GM19193 (cell line): ENCODE data around the gene MATK.

Source experiments
- POLR2A ChIP-seq: IDR thresholded peaks from 4 replicates; pipeline ENCODE4 v1.6.1; 2011; ENCODE audit not compliant: insufficient read depth, insufficient read length; ENCODE audit errors: extremely low read depth

Gene MATK, protein sequence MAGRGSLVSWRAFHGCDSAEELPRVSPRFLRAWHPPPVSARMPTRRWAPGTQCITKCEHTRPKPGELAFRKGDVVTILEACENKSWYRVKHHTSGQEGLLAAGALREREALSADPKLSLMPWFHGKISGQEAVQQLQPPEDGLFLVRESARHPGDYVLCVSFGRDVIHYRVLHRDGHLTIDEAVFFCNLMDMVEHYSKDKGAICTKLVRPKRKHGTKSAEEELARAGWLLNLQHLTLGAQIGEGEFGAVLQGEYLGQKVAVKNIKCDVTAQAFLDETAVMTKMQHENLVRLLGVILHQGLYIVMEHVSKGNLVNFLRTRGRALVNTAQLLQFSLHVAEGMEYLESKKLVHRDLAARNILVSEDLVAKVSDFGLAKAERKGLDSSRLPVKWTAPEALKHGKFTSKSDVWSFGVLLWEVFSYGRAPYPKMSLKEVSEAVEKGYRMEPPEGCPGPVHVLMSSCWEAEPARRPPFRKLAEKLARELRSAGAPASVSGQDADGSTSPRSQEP

DNA sequence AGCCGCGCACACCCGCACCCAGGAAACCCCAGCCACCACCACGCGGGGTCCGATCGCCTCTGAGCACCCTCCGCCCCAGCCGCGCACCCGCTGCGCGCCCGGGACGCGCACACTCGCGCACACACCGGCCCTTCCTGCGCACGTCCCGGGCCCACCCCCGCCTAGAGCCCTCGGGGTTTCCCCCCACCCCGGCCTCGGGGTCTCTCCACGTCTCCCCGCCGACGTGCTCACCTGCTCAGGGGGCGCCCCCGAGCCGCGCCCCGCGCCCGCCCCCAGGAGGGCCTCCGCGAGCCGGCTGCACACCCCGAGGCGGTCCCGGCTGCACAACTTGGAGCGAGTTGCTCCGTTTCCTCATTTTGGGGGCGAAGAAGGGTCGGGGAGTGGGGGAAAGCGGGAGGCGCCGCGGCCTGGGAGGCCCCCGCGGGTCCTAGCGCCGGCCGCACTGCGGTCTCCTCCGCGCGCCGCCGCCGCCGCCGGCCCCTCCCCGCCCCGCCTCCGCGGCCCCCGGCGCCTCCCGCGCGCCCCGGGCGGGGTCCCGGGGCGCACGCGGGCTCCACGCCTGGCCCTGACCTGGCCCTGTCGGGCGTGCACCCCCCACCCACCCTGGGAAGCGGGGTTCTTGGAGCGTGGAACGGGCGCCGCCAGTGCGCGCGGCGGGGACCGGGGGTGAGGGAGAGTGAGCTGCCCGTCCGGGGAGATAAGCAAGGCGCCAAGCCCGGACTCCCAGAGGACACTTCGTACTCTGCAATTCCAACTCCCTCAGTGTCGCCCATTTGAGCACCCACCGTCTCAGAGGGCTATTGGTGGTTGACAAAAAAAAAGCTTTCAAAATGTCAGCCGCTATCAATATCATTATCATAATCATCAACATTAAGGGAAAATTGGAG lies at the start of gene MATK:
TSS of gene MATK (minus strand) at position 444 of the 887 bp plus-strand sequence. CDS start 1,246 bp downstream, outside the sequence.
- TF ChIP-seq POLR2A = no peak

DNA sequence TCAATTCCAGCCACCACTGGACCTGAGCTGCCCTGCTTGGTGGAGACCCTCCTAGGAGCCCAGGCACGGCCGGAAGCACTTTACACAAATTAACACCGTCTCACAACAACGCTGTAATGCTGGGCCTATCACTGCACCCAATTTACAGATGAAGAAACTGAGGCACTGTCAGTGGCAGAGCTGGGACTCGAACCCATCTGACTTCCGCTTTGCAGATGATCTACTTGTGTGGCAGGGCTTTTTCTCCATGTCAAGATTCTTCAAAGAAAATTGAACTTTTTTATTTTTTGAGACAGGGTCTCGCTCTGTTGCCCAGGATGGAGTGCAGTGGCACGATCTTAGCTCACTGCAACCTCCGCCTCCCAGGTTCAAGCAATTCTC lies 48.9 kb upstream of the MATK start:
- no peak for TF ChIP-seq POLR2A

DNA sequence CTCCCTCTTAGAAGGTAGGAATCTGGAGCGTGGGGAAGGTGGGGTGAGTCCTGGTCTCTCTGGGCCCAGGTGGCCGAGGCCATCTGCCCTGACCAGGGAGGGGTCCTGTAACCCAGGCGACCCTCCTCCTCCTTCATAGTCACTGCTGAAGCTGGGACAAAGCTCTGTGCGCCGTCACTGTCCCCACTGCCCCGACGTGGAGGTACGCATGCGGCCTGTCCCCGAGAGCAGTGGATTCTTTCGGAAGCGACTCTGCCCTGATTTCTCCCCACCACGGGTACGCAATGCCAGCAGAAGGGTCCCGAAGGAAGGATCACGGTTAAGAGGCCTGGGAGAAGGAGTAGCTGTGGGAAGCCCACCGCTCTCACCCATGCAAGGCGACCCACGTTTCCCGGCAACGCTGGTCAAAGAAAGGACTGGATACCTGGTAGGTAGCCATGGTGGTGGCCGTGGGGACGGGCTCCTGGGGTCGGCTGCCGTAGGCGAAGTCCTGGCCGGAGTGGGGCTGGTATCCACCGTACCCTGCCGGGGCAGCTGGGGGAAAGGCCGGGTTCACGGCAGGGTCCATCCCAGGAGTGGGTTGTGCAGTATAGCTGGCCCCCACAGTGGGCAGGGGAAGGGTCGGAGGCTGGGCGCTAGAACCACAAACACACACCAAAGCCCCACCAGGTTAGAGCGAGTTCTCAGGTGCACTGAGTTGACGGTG lies 48.3 kb upstream of the MATK start:
- no peak for TF ChIP-seq POLR2A

DNA sequence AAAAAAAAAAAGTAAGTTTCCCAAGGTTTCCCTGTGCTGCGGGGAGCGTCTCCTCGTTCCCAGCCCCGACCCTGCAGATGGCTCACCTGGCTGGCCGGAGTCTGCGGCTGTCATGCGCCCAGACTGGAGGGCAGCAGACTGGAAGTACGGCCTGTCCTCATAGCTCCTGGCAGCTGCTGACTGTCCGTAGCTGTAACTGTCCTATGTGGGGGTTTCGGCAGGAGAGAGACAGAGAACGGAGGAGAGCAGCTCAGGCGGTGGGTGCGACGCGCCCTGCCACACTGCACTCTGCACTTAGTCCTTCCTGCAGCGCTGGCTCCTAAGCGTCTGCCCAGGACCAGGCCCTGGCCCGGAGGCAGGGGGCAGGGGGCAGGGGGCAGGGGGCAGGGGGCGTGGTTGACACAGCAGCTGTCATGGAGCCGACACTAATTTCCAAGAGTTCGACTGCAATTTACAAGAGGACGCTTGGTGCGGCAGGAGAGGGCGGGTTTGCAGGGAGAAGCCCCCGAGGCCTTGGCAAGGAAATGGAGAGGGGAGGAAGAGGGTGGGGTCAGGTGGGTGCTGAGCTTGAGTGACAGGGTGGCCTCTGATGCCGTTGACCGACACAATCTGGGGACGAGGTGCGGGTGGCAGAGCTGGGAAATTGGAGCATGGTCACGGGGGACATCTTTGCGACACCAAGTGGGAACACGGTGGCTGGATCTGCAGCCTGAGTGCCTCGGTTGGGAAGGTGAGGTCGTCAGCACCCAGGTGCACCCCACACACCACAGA lies 47.6 kb upstream of the MATK start:
- no peak for TF ChIP-seq POLR2A

DNA sequence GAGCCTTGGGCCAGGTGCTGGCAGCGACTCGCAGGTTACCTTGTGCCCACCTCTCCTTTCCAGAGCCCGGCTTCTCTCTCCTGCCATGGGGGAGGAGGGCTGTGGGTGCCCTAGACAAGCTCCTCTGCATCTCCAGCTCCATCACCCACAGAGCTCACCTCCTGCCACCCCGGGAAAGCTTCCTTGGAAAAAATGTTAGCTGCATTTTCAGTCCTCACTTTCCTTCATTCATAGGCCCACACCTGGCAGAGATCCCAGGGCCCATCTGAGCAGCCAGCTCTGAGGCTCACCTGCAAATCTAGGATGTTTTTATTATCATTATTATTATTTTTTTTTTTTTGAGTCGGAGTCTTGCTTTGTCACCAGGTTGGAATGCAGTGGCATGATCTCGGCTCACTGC lies 45.8 kb upstream of the MATK start:
- no peak for TF ChIP-seq POLR2A

DNA sequence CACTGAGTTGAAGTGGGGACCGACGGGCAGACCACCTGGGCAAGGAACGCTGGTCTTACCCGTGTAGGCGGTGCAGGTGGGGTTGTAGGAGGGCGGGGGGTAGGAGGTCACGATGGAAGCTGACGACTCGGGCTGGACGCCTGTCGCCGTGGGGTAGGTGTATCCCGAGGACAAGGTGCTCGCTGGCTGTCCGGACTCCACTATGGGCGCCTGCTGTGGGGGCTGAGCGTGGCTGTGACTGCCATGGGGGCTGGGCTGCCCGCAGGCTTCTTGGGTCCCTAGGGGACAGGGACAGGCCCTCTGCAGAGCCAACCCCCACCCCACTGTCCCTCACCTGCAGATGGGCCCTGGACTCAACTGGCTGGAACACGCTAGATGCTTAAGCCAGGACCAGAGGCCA lies 45.4 kb upstream of the MATK start:
- TF ChIP-seq POLR2A = no peak

DNA sequence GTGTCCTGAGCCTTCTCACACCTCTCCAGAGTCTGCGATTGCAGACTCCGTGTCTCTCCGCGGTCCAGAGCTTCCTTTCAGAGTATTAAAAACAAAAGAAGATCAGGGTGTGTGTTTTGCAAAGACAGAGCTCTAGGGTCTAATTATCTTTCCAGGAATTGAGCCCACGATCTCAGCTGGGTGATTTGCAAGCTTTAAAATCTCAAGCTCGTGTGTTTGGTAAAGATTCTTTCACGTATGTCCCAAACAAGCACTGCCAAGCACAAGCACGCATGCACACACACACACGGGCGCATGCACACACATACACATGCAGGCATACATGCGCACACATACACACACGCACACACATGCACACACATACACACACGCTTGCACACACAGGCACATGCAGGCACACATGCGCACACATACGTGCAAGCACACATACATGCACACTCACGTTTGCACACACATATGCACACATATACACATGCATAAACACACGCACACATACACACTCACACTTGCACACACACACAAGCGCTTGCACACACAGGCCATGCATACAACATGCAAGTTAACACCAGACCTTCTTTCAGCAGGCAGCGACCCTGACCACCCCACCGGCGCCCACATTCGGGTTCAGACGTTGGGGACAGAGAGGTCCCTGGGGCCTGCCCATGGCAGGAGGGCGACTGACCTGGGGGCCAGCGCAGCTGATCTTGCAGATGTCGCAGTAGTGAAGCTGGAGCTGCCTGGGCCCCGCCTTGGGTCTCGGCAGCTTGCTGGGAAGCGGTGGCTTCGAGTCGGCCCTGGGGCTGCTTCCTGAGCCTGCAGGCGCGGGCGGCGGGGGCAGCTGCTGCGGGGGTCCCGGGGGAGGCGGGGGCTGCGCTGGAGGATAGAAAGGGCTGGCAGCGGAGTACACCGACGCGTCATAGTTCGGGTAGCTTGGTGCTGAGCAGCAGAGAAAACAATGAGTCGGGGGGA lies 44.7 kb upstream of the MATK start:
- TF ChIP-seq POLR2A = no peak

DNA sequence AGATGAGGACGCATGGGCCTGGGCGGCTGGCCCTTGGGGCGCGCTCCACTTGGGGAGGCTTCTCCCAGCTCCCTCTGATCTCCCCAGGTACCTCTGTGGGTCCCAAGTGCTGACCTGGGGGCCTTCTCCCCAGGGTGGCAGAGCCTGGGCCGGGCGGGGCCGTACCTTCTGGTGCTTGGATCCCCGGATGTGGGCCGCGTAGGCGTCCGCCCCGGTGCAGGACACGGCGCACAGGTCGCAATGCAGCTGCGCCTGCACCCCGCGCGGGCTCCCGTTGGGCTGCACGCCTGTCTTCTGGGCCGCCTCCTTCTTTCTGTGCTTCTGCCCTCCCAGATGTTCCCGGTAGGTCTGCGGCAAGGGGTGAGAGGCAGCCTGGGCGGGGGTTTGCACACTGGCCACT lies 41.1 kb upstream of the MATK start:
- no peak for TF ChIP-seq POLR2A

DNA sequence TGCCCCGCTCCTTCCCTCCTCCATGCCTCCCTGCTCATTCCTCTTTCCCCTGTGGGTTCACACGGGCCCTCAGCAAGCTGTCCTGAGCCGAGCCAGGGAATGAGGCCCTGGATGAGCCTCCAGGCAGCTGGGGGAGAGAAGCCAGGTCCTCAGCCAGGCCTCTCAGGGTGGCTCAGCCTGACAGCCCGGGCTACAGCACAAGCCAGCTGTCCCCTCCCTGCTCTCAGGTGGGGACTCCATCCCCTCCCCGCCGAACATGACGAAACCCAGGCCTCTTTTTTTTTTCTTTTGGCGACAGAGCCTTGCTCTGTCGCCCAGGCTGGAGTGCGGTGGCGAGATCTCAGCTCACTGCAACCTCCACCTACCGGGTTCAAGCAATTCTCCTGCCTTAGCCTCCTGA lies 40.0 kb upstream of the MATK start:
- TF ChIP-seq POLR2A = no peak

DNA sequence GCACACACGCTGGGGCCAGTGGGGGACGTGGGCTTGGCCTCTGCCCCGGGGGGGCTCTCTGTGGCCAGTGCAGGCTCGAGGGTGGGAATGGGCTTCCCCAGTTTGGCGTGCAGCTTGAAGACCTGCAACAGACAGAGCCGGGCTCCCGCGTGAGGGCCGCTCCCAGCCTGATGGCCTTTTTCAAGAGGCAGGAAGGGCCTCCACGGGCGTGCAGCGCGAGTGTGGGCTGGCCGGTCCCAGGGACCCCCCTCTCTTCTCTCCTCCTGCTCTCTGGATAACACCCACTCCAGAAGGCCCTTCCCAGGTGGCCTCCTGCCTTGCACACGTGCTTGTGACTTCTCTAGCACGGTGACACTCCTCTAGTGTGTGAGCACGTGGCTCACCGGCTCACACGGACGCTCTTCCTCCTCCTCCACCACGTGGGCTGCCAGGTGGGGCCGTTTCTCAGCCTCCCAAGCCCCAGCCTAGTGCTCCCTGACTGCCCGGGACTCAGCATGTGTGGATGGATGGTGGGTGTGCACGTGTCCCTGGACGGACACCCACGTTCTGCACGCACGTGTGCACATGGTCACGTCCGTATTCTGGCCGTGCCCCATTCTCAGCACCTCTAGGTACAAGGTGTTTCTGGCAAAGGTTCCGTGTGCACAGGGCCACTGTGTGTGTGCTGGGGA lies 39.2 kb upstream of the MATK start:
- TF ChIP-seq POLR2A = no peak

DNA sequence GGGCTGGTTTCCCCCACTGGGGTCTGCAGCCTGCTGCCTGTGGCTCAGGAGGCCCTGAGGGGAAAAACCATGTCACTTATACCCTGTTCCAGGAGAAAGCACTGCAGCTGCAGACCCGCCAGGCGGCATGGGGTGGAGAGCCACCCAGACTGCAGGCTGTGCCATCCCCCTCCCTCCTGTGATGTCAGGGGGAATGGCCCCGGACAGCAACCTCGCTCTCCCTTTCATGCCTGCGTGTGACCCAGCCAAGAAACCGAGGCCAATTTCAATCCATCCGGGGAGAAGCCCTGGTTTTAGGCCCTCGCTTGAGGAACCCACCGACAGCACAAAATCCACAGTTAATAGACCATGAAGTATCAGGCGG lies 37.2 kb upstream of the MATK start:
- TF ChIP-seq POLR2A = no peak

DNA sequence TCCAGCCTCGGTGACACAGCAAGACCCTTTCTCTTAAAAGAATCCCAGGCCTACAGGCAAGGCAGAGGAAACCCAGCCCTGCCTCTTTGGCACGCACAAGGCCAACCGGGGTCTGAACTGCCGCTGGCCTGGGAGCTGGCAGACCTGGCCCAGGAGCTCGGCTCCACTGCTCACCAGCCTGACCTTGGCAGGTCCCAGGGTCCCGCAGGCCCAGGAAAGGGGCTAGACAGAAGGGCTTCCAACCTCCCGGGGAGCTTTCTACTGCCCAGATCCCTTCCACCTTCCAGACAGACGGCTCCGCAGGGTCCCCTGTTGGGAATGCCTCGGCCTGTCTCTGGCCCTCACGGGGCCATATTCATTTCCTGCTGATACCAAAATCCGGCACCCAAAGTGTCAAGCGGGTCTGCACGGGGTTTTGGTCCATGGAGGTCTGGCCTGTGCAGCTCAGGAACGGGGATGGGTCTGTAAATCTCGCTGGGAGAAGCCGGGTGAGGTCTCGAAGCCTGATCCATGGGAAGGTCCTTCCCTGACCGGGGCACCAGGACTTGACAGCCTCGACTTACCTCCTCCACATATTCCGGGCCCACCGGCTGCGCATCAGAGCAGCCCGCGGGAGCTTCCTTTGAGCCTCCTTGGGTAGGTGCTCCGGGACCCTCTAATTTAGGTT lies 36.6 kb upstream of the MATK start:
- no peak for TF ChIP-seq POLR2A
